ENCODE results near the gene FTSJ1.

FTSJ1 gene

GRCh38 chrX:48532161-48532560 lies 56.2 kb downstream of the FTSJ1 start:
- TF ChIP-seq CTCF (IDR thresholded peaks at IDR 0.05; ENCODE audit: insufficient read depth, low read length, missing control alignments): no peak
- ChIA-PET POLR2A (interaction anchor here (0.6 to 0.7 kb wide), 3 partner anchors 8 to 55 kb away, joined by 3 read pairs; partner anchors contain the start of gene TBC1D25), CTCF (interaction anchor here (1.4 kb wide), 1 partner anchor 8 kb away, joined by 3 read pairs; the partner anchor contains the start of gene TBC1D25)
- no peak for DNase-seq (ENCODE audit: low read depth, low spot score)
- no peak overlapping the region for H3K4me3 ChIP-seq (ENCODE audit: low read depth, low read length)

- DNase-seq (ENCODE audit: low read depth, low spot score): no peak
- ChIA-PET CTCF (no interaction called here), POLR2A (no interaction called here)
- TF ChIP-seq CTCF (IDR thresholded peaks at IDR 0.05; ENCODE audit: insufficient read depth, low read length, missing control alignments): no peak
- no peak overlapping the region for H3K4me3 ChIP-seq (ENCODE audit: low read depth, low read length)
Observed at GRCh38 chrX:48533165-48533564, 57.2 kb downstream of the FTSJ1 start.
